ENCODE measurements around the gene MS4A4A. TPM values are rescaled to one million over a fixed set of nuclear protein-coding genes. Genes with fewer than 3 reads are reported as not detected.

MS4A4A gene
- total and polyA plus RNA-seq, 2 experiments from 2014 or later, result 0.48 to 5.3 TPM

DNA sequence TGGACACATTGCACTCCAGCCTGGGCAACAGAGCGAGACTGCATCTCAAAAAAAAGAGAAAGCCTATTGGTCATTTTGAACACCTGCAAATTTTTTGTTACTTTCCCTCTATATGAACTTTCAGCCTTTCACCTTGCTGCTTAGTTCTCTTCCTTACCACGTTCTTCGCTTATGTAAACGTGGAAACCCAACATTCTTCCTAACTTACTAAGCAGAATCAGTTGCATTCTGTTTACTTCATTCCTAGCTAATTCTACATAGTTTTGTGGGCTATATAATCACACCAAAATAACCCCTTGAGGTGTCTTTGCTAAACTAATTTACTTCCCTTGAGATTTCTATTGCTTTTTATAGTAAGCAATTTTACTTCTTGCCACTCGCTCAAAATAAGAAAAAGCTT is 23.2 kb downstream of the MS4A4A start:
- no peaks in the 10 kb centered on the region for H3K79me2 ChIP-seq
- H3K4me3 ChIP-seq, result no peak overlapping the region
- H3K27ac ChIP-seq, result no peak overlapping the region
- H3K9me2 ChIP-seq (replicated peaks; ENCODE audit: insufficient read depth), result no peaks in the 10 kb centered on the region
- no peaks in the 10 kb centered on the region for H3K9me3 ChIP-seq (ENCODE audit: low read depth)
- no peaks in the 10 kb centered on the region for H3K36me3 ChIP-seq (replicated peaks; ENCODE audit: insufficient read depth, low read depth)
- H3K4me2 ChIP-seq, result no peak overlapping the region
- no peaks in the 10 kb centered on the region for H3K4me1 ChIP-seq (ENCODE audit: insufficient read depth)
- H2AFZ ChIP-seq, result no peak overlapping the region
- no peaks in the 10 kb centered on the region for H3K27me3 ChIP-seq
- no peak for DNase-seq (ENCODE audit: low spot score)
- no peaks in the 10 kb centered on the region for H4K20me1 ChIP-seq (ENCODE audit: insufficient read depth, poor library complexity, severe bottlenecking)
- TF ChIP-seq EZH2phosphoT487 (IDR thresholded peaks at IDR 0.05; ENCODE audit: low read depth, severe bottlenecking, unreplicated experiment), result no peak
- TF ChIP-seq EZH2 (IDR thresholded peaks at IDR 0.05; ENCODE audit: borderline replicate concordance), result no peak
- TF ChIP-seq, protein P1, sequence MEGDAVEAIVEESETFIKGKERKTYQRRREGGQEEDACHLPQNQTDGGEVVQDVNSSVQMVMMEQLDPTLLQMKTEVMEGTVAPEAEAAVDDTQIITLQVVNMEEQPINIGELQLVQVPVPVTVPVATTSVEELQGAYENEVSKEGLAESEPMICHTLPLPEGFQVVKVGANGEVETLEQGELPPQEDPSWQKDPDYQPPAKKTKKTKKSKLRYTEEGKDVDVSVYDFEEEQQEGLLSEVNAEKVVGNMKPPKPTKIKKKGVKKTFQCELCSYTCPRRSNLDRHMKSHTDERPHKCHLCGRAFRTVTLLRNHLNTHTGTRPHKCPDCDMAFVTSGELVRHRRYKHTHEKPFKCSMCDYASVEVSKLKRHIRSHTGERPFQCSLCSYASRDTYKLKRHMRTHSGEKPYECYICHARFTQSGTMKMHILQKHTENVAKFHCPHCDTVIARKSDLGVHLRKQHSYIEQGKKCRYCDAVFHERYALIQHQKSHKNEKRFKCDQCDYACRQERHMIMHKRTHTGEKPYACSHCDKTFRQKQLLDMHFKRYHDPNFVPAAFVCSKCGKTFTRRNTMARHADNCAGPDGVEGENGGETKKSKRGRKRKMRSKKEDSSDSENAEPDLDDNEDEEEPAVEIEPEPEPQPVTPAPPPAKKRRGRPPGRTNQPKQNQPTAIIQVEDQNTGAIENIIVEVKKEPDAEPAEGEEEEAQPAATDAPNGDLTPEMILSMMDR (IDR thresholded peaks at IDR 0.05; ENCODE audit: poor library complexity), result no peak
- WGBS (ENCODE audit: low lambda C conversion rate, missing lambda C conversion rate), result 80% methylated on average over 5 of the region's 5 CpGs

DNA sequence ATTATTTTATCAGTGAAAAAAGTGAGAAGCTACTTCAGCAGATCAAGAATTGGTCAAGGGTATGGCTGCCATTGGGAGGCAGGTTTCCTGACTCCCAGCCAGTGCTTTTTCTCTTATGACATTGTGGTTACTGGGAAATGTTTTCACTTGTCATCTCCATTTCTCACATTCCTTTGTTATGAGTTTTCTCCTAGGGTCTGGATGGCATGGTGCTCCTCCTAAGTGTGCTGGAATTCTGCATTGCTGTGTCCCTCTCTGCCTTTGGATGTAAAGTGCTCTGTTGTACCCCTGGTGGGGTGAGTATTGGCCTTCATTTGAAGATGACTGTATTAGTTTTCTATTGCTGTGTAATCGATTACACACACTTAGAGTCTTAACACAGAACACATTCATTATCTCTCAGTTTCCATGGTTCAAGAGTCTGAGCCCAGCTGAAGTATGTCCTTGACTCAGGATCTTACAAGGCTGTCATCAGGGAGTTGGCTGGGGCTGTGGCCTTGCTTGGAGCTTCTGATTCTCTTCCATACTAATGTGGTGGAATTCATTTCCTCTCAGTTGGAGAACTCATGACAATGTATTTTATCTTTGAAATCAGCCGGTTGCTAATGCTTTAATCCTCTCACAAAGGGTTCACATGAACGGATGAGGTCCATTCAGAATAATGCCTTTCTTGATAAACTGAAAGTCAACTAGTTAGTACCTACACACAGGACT is 25.6 kb downstream of the MS4A4A start:
- no peaks in the 10 kb centered on the region for H4K20me1 ChIP-seq (ENCODE audit: insufficient read depth, poor library complexity, severe bottlenecking)
- 62% methylated on average over 3 of the region's 3 CpGs for WGBS (ENCODE audit: low lambda C conversion rate, missing lambda C conversion rate)
- no peaks in the 10 kb centered on the region for H3K79me2 ChIP-seq

DNA sequence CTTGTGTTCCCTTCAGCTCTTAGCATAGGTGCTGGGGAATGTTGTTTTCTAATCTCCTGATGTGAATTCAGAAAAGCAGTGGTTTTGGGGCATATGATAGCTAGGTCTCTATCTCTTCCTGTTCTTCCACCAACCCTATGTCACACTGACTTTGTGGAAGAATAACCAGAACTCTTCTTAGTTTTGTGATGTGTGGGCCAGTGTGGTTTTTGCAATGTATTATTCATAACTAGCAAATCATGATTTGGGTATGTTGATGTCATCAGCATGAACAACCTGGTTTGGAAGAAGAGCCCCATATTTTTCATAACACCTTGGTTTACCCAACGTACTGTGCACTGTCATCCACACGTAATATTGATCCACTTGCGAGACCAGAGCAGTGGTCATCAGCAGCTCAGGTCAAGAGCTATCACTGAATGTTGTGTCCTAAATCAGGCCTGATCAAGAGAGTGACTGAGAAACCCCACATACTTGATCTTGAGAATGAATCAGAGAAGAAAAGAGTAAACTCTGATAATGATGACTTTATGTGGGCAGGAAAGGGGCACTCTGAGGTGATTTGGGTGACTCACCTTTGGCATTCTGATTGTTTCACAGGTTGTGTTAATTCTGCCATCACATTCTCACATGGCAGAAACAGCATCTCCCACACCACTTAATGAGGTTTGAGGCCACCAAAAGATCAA is 27.2 kb downstream of the MS4A4A start:
- Histone ChIP-seq H3K36me3 (replicated peaks; ENCODE audit: insufficient read depth, low read depth) (no peaks in the 10 kb centered on the region), H3K9me2 (replicated peaks; ENCODE audit: insufficient read depth) (no peaks in the 10 kb centered on the region), H3K27ac (no peak overlapping the region), H3K79me2 (no peaks in the 10 kb centered on the region), H3K4me1 (ENCODE audit: insufficient read depth) (no peaks in the 10 kb centered on the region), H3K27me3 (no peaks in the 10 kb centered on the region), H4K20me1 (ENCODE audit: insufficient read depth, poor library complexity, severe bottlenecking) (no peaks in the 10 kb centered on the region), H3K9me3 (ENCODE audit: low read depth) (no peaks in the 10 kb centered on the region), H3K4me3 (no peak overlapping the region), H3K4me2 (no peak overlapping the region), H2AFZ (no peak overlapping the region)
- TF ChIP-seq EZH2phosphoT487 (IDR thresholded peaks at IDR 0.05; ENCODE audit: low read depth, severe bottlenecking, unreplicated experiment), result no peak
- TF ChIP-seq, protein P1 (IDR thresholded peaks at IDR 0.05; ENCODE audit: poor library complexity), result no peak
- TF ChIP-seq EZH2 (IDR thresholded peaks at IDR 0.05; ENCODE audit: borderline replicate concordance), result no peak
- DNase-seq (ENCODE audit: low spot score), result no peak
- WGBS (ENCODE audit: low lambda C conversion rate, missing lambda C conversion rate), result 82% methylated on average over 3 of the region's 3 CpGs

More for the DNA sequence above, 25.6 kb downstream of the MS4A4A start:
- TF ChIP-seq, protein P1 (IDR thresholded peaks at IDR 0.05; ENCODE audit: poor library complexity), result no peak
- TF ChIP-seq EZH2phosphoT487 (IDR thresholded peaks at IDR 0.05; ENCODE audit: low read depth, severe bottlenecking, unreplicated experiment) (no peak), EZH2 (IDR thresholded peaks at IDR 0.05; ENCODE audit: borderline replicate concordance) (no peak)
- Histone ChIP-seq H3K27ac (no peak overlapping the region), H3K4me2 (no peak overlapping the region), H2AFZ (no peak overlapping the region), H3K9me3 (ENCODE audit: low read depth) (no peaks in the 10 kb centered on the region), H3K9me2 (replicated peaks; ENCODE audit: insufficient read depth) (no peaks in the 10 kb centered on the region), H3K4me1 (ENCODE audit: insufficient read depth) (no peaks in the 10 kb centered on the region), H3K27me3 (no peaks in the 10 kb centered on the region), H3K36me3 (replicated peaks; ENCODE audit: insufficient read depth, low read depth) (no peaks in the 10 kb centered on the region), H3K4me3 (no peak overlapping the region)
- no peak for DNase-seq (ENCODE audit: low spot score)

All from hepatocyte (in vitro differentiated cells).